Karpas-422 (cell line): Measurements from ENCODE around the gene CDC42EP2. TPM values are rescaled to one million over a fixed set of nuclear protein-coding genes. Genes with fewer than 3 reads are reported as not detected.

Experiments used
- DNase-seq: peaks from one replicate; pipeline ENCODE4 v3.0.0-alpha.2; 2015
- H2AFZ ChIP-seq: fragments of 200-600 bp; sonication (generic); 2 replicates; pipeline ENCODE4 v1.6.1; 2014; ENCODE audit warnings: antibody characterized with exemption, low read length, mixed read lengths
- H3K27ac ChIP-seq: fragments of 200-600 bp; sonication (generic); 2 replicates; pipeline ENCODE4 v1.5.1; 2014; ENCODE audit warnings: mild to moderate bottlenecking, low read length, moderate library complexity
- H3K27me3 ChIP-seq: fragments of 200-600 bp; sonication (generic); 2 replicates; pipeline ENCODE4 v1.6.1; 2014; ENCODE audit warnings: low read length, mixed read lengths
- H3K36me3 ChIP-seq: fragments of 200-600 bp; sonication (generic); 2 replicates; pipeline ENCODE4 v1.6.1; 2014; ENCODE audit warnings: low read length, mixed read lengths; ENCODE audit not compliant: insufficient read depth
- H3K4me1 ChIP-seq: fragments of 200-600 bp; sonication (generic); 2 replicates; pipeline ENCODE4 v1.6.1; 2014; ENCODE audit warnings: mild to moderate bottlenecking, low read length, mixed read lengths
- H3K4me2 ChIP-seq: fragments of 200-600 bp; sonication (generic); 2 replicates; pipeline ENCODE4 v1.6.1; 2014; ENCODE audit warnings: low read length, low read depth, mild to moderate bottlenecking; ENCODE audit not compliant: poor library complexity, severe bottlenecking
- H3K4me3 ChIP-seq: fragments of 200-600 bp; sonication (generic); 2 replicates; pipeline ENCODE4 v1.5.1; 2014; ENCODE audit warnings: mild to moderate bottlenecking, antibody characterized with exemption, low read length, mixed read lengths
- H3K79me2 ChIP-seq: fragments of 200-600 bp; sonication (generic); 2 replicates; pipeline ENCODE4 v1.6.1; 2014; ENCODE audit warnings: mild to moderate bottlenecking, low read length, mixed read lengths
- H3K9ac ChIP-seq: fragments of 200-600 bp; sonication (generic); 2 replicates; pipeline ENCODE4 v1.6.0; 2014; ENCODE audit warnings: low read length
- H3K9me2 ChIP-seq: fragments of 200-600 bp; sonication (generic), shearing (Covaris generic); replicated peaks from 2 replicates; pipeline ENCODE4 v1.6.0; 2014; ENCODE audit warnings: mild to moderate bottlenecking, low read length, moderate library complexity; ENCODE audit not compliant: insufficient read depth
- H3K9me3 ChIP-seq: fragments of 300-700, 200-600 bp; sonication (generic); 2 replicates; pipeline ENCODE4 v1.6.1; 2014; ENCODE audit warnings: low read length, mixed read lengths
- H4K20me1 ChIP-seq: fragments of 200-600 bp; sonication (generic); 2 replicates; pipeline ENCODE4 v1.6.1; 2014; ENCODE audit warnings: mild to moderate bottlenecking, antibody characterized with exemption, low read length, low read depth; ENCODE audit not compliant: insufficient read depth
- total RNA-seq: library from RNA; depleted of rRNA; stranded (reverse); fragments of >200 nt; shearing (Covaris generic); gene quantifications from 2 replicates; pipeline ENCODE4 v1.2.3, GENCODE V29; 2014; ENCODE audit warnings: low replicate concordance; rRNA removed

The CDC42EP2 gene
- total RNA-seq = 0.43 and 2.6 TPM in 2 replicates

GRCh38 chr11:65314501-65315203 is at the start of gene CDC42EP2:
TSS of gene CDC42EP2 (plus strand) at chr11:65314866. CDS start at chr11:65320899, 6,033 bp downstream.
- Histone ChIP-seq H3K27ac (no peak within 1 kb of the TSS), H3K9ac (peak within 1 kb of the TSS; percentile 73), H3K9me2 (no peaks in the 10 kb centered on the region), H3K4me2 (peak within 1 kb of the TSS; percentile 87), H3K9me3 (no peaks in the 10 kb centered on the region), H3K79me2 (no peaks in the 10 kb centered on the region), H3K4me3 (peak within 1 kb of the TSS; percentile 74), H3K36me3 (no peaks in the 10 kb centered on the region), H4K20me1 (peaks cover 12% of the 10 kb centered on the region), H3K27me3 (no peaks in the 10 kb centered on the region), H2AFZ (peak within 1 kb of the TSS; percentile 69), H3K4me1 (peaks cover 34% of the 10 kb centered on the region)
- DNase-seq = peak; percentile 83

DNA sequence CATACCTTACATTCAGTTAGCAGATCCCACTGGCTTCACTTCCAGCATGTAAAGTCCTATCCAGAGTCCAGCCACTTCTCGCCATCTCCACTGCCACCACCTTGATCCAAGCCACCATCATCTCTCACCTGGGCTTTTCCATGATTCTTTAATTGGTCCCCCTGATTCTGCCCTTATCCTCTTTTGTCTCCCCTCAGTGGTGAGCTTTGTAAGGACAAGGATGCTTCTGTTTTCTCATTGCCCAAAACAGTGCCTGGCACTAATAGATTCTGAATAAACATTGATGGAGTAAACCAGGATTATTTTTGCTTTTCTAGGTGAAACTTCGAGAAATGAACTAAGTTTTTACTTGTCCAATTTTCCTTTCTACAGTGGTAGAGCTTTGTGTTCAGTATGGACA is 48.5 kb upstream of the CDC42EP2 start:
- Histone ChIP-seq H3K9me3 (no peaks in the 10 kb centered on the region), H3K79me2 (peaks cover 49% of the 10 kb centered on the region), H3K4me2 (no peak overlapping the region), H3K36me3 (peaks cover 35% of the 10 kb centered on the region), H2AFZ (no peak overlapping the region), H3K4me3 (no peak overlapping the region), H3K9me2 (no peaks in the 10 kb centered on the region), H3K4me1 (peaks cover 15% of the 10 kb centered on the region), H4K20me1 (no peaks in the 10 kb centered on the region), H3K27me3 (no peaks in the 10 kb centered on the region), H3K27ac (no peak overlapping the region), H3K9ac (no peak overlapping the region)
- no peak for DNase-seq

- no peaks in the 10 kb centered on the region for H3K9me3 ChIP-seq
- peaks cover 51% of the 10 kb centered on the region for H3K36me3 ChIP-seq
- no peak overlapping the region for H2AFZ ChIP-seq
- peak; percentile 68 for DNase-seq
- H3K27me3 ChIP-seq = no peaks in the 10 kb centered on the region
- no peaks in the 10 kb centered on the region for H3K4me1 ChIP-seq
- no peak overlapping the region for H3K4me3 ChIP-seq
- H4K20me1 ChIP-seq = no peaks in the 10 kb centered on the region
- H3K9me2 ChIP-seq = no peaks in the 10 kb centered on the region
- peaks cover 2% of the 10 kb centered on the region; the same call in 1 of the 2 replicates for H3K79me2 ChIP-seq
- H3K4me2 ChIP-seq = no peak overlapping the region
- H3K27ac ChIP-seq = no peak overlapping the region
- H3K9ac ChIP-seq = no peak overlapping the region
These were observed 39.7 kb upstream of the CDC42EP2 start for GRCh38 chr11:65274735-65275682.

- no peak overlapping the region for H2AFZ ChIP-seq
- no peaks in the 10 kb centered on the region for H3K9me2 ChIP-seq
- H3K4me2 ChIP-seq = no peak overlapping the region
- DNase-seq = no peak
- peaks cover 51% of the 10 kb centered on the region; the same call in 1 of the 2 replicates for H3K36me3 ChIP-seq
- no peaks in the 10 kb centered on the region for H3K4me1 ChIP-seq
- no peaks in the 10 kb centered on the region for H3K9me3 ChIP-seq
- H3K79me2 ChIP-seq = peaks cover 2% of the 10 kb centered on the region; the same call in 1 of the 2 replicates
- no peak overlapping the region for H3K9ac ChIP-seq
- no peaks in the 10 kb centered on the region for H3K27me3 ChIP-seq
- H3K4me3 ChIP-seq = no peak overlapping the region
- H4K20me1 ChIP-seq = no peaks in the 10 kb centered on the region
- H3K27ac ChIP-seq = no peak overlapping the region
These were observed 38.8 kb upstream of the CDC42EP2 start for GRCh38 chr11:65275906-65276305.

- Histone ChIP-seq H4K20me1 (no peaks in the 10 kb centered on the region), H3K27ac (no peak overlapping the region), H3K9me2 (no peaks in the 10 kb centered on the region), H3K4me3 (no peak overlapping the region), H3K79me2 (peaks cover 2% of the 10 kb centered on the region; the same call in 1 of the 2 replicates), H3K9me3 (no peaks in the 10 kb centered on the region), H3K4me2 (no peak overlapping the region), H3K27me3 (no peaks in the 10 kb centered on the region), H3K36me3 (peaks cover 61% of the 10 kb centered on the region), H3K9ac (no peak overlapping the region), H2AFZ (no peak overlapping the region), H3K4me1 (no peaks in the 10 kb centered on the region)
- DNase-seq = no peak
These were observed 36.9 kb upstream of the CDC42EP2 start for GRCh38 chr11:65277631-65278277.

- H3K79me2 ChIP-seq = peaks cover 2% of the 10 kb centered on the region; the same call in 1 of the 2 replicates
- no peaks in the 10 kb centered on the region for H3K27me3 ChIP-seq
- no peaks in the 10 kb centered on the region for H3K9me2 ChIP-seq
- H4K20me1 ChIP-seq = no peaks in the 10 kb centered on the region
- no peak overlapping the region for H3K4me2 ChIP-seq
- H3K4me3 ChIP-seq = no peak overlapping the region
- no peak overlapping the region for H2AFZ ChIP-seq
- H3K4me1 ChIP-seq = no peaks in the 10 kb centered on the region
- no peaks in the 10 kb centered on the region for H3K9me3 ChIP-seq
- H3K9ac ChIP-seq = no peak overlapping the region
- no peak overlapping the region for H3K27ac ChIP-seq
- H3K36me3 ChIP-seq = peaks cover 62% of the 10 kb centered on the region
- no peak for DNase-seq
These were observed 36.3 kb upstream of the CDC42EP2 start for GRCh38 chr11:65278356-65278755.

- H2AFZ ChIP-seq = no peak overlapping the region
- no peak for DNase-seq
- H3K36me3 ChIP-seq = peaks cover 62% of the 10 kb centered on the region
- H3K9me2 ChIP-seq = no peaks in the 10 kb centered on the region
- no peak overlapping the region for H3K4me2 ChIP-seq
- H3K9me3 ChIP-seq = no peaks in the 10 kb centered on the region
- H3K27me3 ChIP-seq = no peaks in the 10 kb centered on the region
- H3K4me3 ChIP-seq = no peak overlapping the region
- no peak overlapping the region for H3K27ac ChIP-seq
- H3K79me2 ChIP-seq = peaks cover 2% of the 10 kb centered on the region; the same call in 1 of the 2 replicates
- H3K9ac ChIP-seq = no peak overlapping the region
- no peaks in the 10 kb centered on the region for H3K4me1 ChIP-seq
- no peaks in the 10 kb centered on the region for H4K20me1 ChIP-seq
These were observed 35.4 kb upstream of the CDC42EP2 start for GRCh38 chr11:65279279-65279678.
